CD8-positive, alpha-beta memory T cell (primary cell): Measurements from ENCODE around the gene ANK3. TPM values are rescaled to one million over a fixed set of nuclear protein-coding genes. Genes with fewer than 3 reads are reported as not detected.

ENCODE experiments used
- CTCF ChIA-PET: fragments of 350-600 bp; sonication (Branson Sonifier 250); formaldehyde crosslinking; loops from one replicate; lab custom pipeline; 2021; ENCODE audit warnings: antibody characterized with exemption; lab: Charles Lee
- POLR2A ChIA-PET: fragments of 350-600 bp; sonication (Branson Sonifier 250); formaldehyde crosslinking; loops from one replicate; lab custom pipeline; 2021; ENCODE audit warnings: antibody characterized with exemption; lab: Charles Lee
- DNase-seq, 5 donors: peaks; one replicate each; pipeline versions ENCODE4 v3.0.0 to v3.0.0-alpha.2; 2020 to 2022; ENCODE audit warnings: mixed read lengths in 1 of 5
- H3K27ac ChIP-seq: one replicate; pipeline ENCODE4 v1.7.0; 2013; ENCODE audit warnings: low read depth, mild to moderate bottlenecking, low read length, moderate library complexity
- H3K27me3 ChIP-seq: 2 replicates; pipeline ENCODE4 v1.7.0; 2013; ENCODE audit warnings: low read length, mild to moderate bottlenecking; ENCODE audit not compliant: insufficient read depth, poor library complexity, severe bottlenecking
- H3K36me3 ChIP-seq: 2 replicates; pipeline ENCODE4 v1.7.0; 2013; ENCODE audit warnings: mild to moderate bottlenecking, low read length, moderate library complexity; ENCODE audit not compliant: insufficient read depth
- H3K4me1 ChIP-seq: 2 replicates; pipeline ENCODE4 v1.7.0; 2013; ENCODE audit warnings: mild to moderate bottlenecking, low read length, moderate library complexity; ENCODE audit not compliant: insufficient read depth
- H3K4me3 ChIP-seq: 2 replicates; pipeline ENCODE4 v1.7.0; 2013; ENCODE audit warnings: mild to moderate bottlenecking, low read length
- H3K9me3 ChIP-seq: 2 replicates; pipeline ENCODE4 v1.7.0; 2013; ENCODE audit warnings: mild to moderate bottlenecking, low read length
- H3K27ac Mint-ChIP-seq, 8 donors: one replicate each; pipeline ENCODE4 v1.8.0; 2020 to 2021; ENCODE audit warnings: mixed read lengths in 8 of 8, mild to moderate bottlenecking in 6 of 8, inconsistent platforms in 3 of 8, moderate library complexity in 3 of 8
- H3K27me3 Mint-ChIP-seq, 2 donors: one replicate each; pipeline ENCODE4 v1.8.0; 2020 to 2021; ENCODE audit warnings: mixed read lengths in 2 of 2, mild to moderate bottlenecking in 1 of 2, moderate library complexity in 1 of 2
- H3K36me3 Mint-ChIP-seq, 3 donors: one replicate each; pipeline ENCODE4 v1.8.0; 2020 to 2021; ENCODE audit warnings: mixed read lengths in 3 of 3, inconsistent platforms in 1 of 3, mild to moderate bottlenecking in 1 of 3
- H3K4me1 Mint-ChIP-seq, 3 donors: one replicate each; pipeline ENCODE4 v1.8.0; 2020 to 2021; ENCODE audit warnings: mixed read lengths in 3 of 3, inconsistent platforms in 1 of 3, mild to moderate bottlenecking in 1 of 3
- H3K4me3 Mint-ChIP-seq, 7 donors: one replicate each; pipeline ENCODE4 v1.8.0; 2020 to 2021; ENCODE audit warnings: mixed read lengths in 7 of 7, mild to moderate bottlenecking in 6 of 7, moderate library complexity in 4 of 7, inconsistent platforms in 2 of 7
- H3K9me3 Mint-ChIP-seq, 5 donors: one replicate each; pipeline ENCODE4 v1.8.0; 2020 to 2022; ENCODE audit warnings: mixed read lengths in 5 of 5, mild to moderate bottlenecking in 3 of 5, moderate library complexity in 2 of 5, inconsistent platforms in 1 of 5
- polyA plus RNA-seq: library from polyadenylated mRNA; unstranded; fragments of 300-500 nt; fragmentation: Illumina TruSeq; gene quantifications from one replicate; pipeline ENCODE4 v1.2.3, GENCODE V29; 2021
- total RNA-seq, 2 experiments: library from RNA; stranded (reverse); gene quantifications; one replicate each; pipeline ENCODE4 v1.2.3, GENCODE V29; 2021

The ANK3 gene
- total and polyA plus RNA-seq, 3 experiments from 2014 or later = 10.2 to 12.8 (median 11.8) TPM

DNA sequence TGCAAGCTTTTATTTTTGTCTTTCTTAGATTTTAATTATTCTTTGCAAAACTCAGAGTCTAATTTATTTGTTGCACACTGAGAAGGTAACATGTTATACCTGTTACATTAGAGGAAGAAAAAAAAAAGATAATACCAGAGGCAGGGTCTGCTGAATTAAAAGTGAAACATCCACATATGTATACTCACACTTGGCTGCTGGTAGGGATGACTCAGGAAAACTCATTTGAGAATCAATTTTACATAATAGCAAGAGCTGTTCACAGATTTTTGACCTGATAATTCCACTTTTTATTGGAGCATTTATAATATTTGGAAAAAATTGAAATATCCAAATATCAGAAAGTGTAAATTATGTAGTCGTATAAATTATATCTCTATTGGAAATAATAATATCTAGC lies 405.3 kb downstream of the ANK3 start:
- ChIA-PET POLR2A (interaction anchor here (0.6 kb wide), 1 partner anchor 355 kb away, joined by 4 read pairs; no protein-coding TSS in a partner anchor), CTCF (no interaction called here)
- no peaks in the 10 kb centered on the region for H3K36me3 ChIP-seq
- H3K27ac ChIP-seq = no peak overlapping the region
- no peaks in the 10 kb centered on the region for H3K27me3 ChIP-seq
- DNase-seq = no peak
- H3K4me3 Mint-ChIP-seq = no peak overlapping the region
- H3K4me1 ChIP-seq = no peaks in the 10 kb centered on the region
- no peaks in the 10 kb centered on the region for H3K36me3 Mint-ChIP-seq
- H3K9me3 ChIP-seq = no peaks in the 10 kb centered on the region
- H3K27me3 Mint-ChIP-seq = peaks cover 12 to 31% of the 10 kb centered on the region in 2 donors
- H3K9me3 Mint-ChIP-seq = peaks cover 0 to 3% (median 0%) of the 10 kb centered on the region in 5 donors
- H3K4me1 Mint-ChIP-seq = no peaks in the 10 kb centered on the region
- no peak overlapping the region for H3K27ac Mint-ChIP-seq
- H3K4me3 ChIP-seq = no peak overlapping the region

DNA sequence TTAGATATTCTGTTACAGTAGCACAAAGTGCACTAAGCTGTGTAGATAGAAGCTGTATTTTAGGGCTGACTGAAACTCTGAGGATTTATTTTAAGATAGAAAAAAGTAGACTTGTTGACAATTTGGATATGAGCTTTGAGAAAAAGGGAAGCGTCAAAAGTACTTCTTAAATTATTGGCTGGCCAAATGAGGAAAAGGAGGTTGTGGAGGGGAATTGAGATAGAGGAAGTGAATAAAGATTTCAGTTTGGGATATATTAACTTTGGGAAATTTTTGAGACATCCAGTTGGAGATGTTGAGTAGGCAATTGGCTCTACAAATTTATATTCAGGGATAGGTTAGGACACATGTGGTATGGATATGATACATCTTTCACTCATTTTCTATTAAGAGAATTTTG lies 409.3 kb downstream of the ANK3 start:
- Mint-ChIP-seq H3K27me3 (peaks cover 5 to 10% of the 10 kb centered on the region in 2 donors), H3K27ac (no peak overlapping the region), H3K4me1 (no peaks in the 10 kb centered on the region), H3K9me3 (peaks cover 12 to 30% (median 17%) of the 10 kb centered on the region in 5 donors), H3K36me3 (peaks cover 0 to 6% (median 0%) of the 10 kb centered on the region in 3 donors), H3K4me3 (no peak overlapping the region)
- no peak overlapping the region for H3K27ac ChIP-seq
- H3K4me3 ChIP-seq = no peak overlapping the region
- POLR2A ChIA-PET = no interaction called here
- H3K9me3 ChIP-seq = peaks cover 5% of the 10 kb centered on the region
- H3K4me1 ChIP-seq = no peaks in the 10 kb centered on the region
- no peak for DNase-seq
- no peaks in the 10 kb centered on the region for H3K27me3 ChIP-seq
- no peaks in the 10 kb centered on the region for H3K36me3 ChIP-seq
- CTCF ChIA-PET = no interaction called here

DNA sequence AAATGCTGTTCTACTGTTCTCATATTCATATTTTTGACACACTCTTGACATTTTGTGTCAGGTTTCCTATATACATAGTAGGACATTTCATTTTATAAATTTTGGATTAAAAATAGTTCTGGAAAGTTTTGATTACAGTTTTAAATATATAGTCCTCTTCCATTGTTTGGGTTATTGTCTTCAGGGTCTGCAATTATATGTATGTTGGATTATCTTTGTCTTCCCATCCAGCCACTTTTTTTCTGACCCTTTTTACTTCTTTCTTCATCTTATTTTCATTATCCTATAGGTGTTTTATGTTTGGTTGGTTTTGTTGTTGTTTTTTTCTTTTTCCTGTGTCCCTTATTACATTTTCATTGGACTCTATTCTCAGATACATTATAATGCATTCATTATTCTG lies 412.2 kb downstream of the ANK3 start:
- CTCF ChIA-PET = no interaction called here

DNA sequence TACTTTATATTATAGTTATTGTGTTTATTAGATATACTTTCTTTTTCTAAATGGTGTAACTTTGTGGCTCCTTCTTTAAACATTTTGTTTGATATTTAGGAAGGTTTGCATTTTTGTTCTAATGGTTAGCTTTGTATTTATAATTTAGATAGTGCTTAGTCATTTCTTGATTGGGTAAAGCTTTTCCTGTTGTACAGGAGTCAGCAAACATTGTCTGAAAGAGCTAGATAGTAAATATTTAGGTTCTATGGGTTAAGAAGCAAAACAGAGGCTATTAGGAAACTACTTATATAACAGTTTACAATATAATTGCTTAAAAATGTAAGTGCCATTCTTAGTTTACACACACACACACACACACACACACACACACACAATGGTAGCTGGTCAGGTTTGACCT lies 412.8 kb downstream of the ANK3 start:
- H3K9me3 Mint-ChIP-seq = peaks cover 12 to 30% (median 17%) of the 10 kb centered on the region in 5 donors
- peaks cover 5% of the 10 kb centered on the region in 2 donors for H3K27me3 Mint-ChIP-seq
- no peak overlapping the region for H3K27ac Mint-ChIP-seq
- Histone ChIP-seq H3K27me3 (no peaks in the 10 kb centered on the region), H3K4me3 (no peak overlapping the region), H3K9me3 (peaks cover 5% of the 10 kb centered on the region), H3K27ac (no peak overlapping the region), H3K36me3 (no peaks in the 10 kb centered on the region), H3K4me1 (no peaks in the 10 kb centered on the region)
- no peak for DNase-seq
- peaks cover 0 to 6% (median 0%) of the 10 kb centered on the region in 3 donors for H3K36me3 Mint-ChIP-seq
- no peak overlapping the region for H3K4me3 Mint-ChIP-seq
- POLR2A ChIA-PET = no interaction called here
- CTCF ChIA-PET = no interaction called here
- no peaks in the 10 kb centered on the region for H3K4me1 Mint-ChIP-seq

More for the DNA sequence above, 412.2 kb downstream of the ANK3 start:
- Mint-ChIP-seq H3K4me3 (no peak overlapping the region), H3K36me3 (peaks cover 0 to 6% (median 0%) of the 10 kb centered on the region in 3 donors), H3K27ac (no peak overlapping the region), H3K4me1 (no peaks in the 10 kb centered on the region), H3K27me3 (peaks cover 5% of the 10 kb centered on the region in 2 donors), H3K9me3 (peaks cover 12 to 30% (median 17%) of the 10 kb centered on the region in 5 donors)
- peaks cover 5% of the 10 kb centered on the region for H3K9me3 ChIP-seq
- no peak for DNase-seq
- no peaks in the 10 kb centered on the region for H3K4me1 ChIP-seq
- POLR2A ChIA-PET = no interaction called here
- H3K36me3 ChIP-seq = no peaks in the 10 kb centered on the region
- no peaks in the 10 kb centered on the region for H3K27me3 ChIP-seq
- no peak overlapping the region for H3K4me3 ChIP-seq
- no peak overlapping the region for H3K27ac ChIP-seq
